Psoas muscle (tissue), 8 donors: ENCODE measurements around the gene MRPS31. TPM values are rescaled to one million over a fixed set of nuclear protein-coding genes. Genes with fewer than 3 reads are reported as not detected.

ENCODE experiments used
- ATAC-seq, 4 donors: fragments of 200-7000 bp; cut with Tn5 transposase; one replicate each; pipeline ENCODE4 v1.9.1; 2020; ENCODE audit warnings: moderate library complexity in 3 of 4, mild to moderate bottlenecking in 2 of 4
- DNase-seq, 2 donors: peaks; one replicate each; pipeline ENCODE4 v3.0.0-alpha.2; 2020
- H3K27ac ChIP-seq: fragments of 200-600 bp; one replicate; pipeline ENCODE4 v1.8.0; 2022
- H3K27me3 ChIP-seq, 3 donors: fragments of 200-600 bp in 1 of 3; one replicate each; pipeline versions ENCODE4 v1.6.1 to v1.8.0; 2013 to 2022; ENCODE audit warnings: low read length in 2 of 3, mild to moderate bottlenecking in 2 of 3, moderate library complexity in 1 of 3; ENCODE audit not compliant: insufficient read depth in 3 of 3
- H3K36me3 ChIP-seq, 2 donors: fragments of 200-600 bp in 1 of 2; one replicate each; pipeline versions ENCODE4 v1.6.1 to v1.8.0; 2013 to 2022; ENCODE audit warnings: low read depth in 1 of 2, mild to moderate bottlenecking in 1 of 2, moderate library complexity in 1 of 2; ENCODE audit not compliant: insufficient read depth in 1 of 2
- H3K4me1 ChIP-seq: fragments of 200-600 bp; one replicate; pipeline ENCODE4 v1.8.0; 2022
- H3K4me3 ChIP-seq: fragments of 200-600 bp; one replicate; pipeline ENCODE4 v1.8.0; 2022; ENCODE audit warnings: mild to moderate bottlenecking
- H3K9me3 ChIP-seq: fragments of 200-600 bp; one replicate; pipeline ENCODE4 v1.8.0; 2022
- WGBS, 3 donors: extraction: QIAGEN DNeasy Blood & Tissue Kit; methylation state at CpG; one replicate each; pipeline versions ENCODE4 v1.1.6 to v1.1.7; 2013; 5-methylcytosine and 5-hydroxymethylcytosine counted together
- intact Hi-C, 2 donors: fragments of 100-400 bp; cut with DNase I; formaldehyde crosslinking; loops; one replicate each; pipeline versions ENCODE4 v1.11.0 to v1.14.2; 2022
- polyA plus RNA-seq, 3 donors: library from polyadenylated mRNA; stranded (reverse); fragments of 200-250 nt; gene quantifications; one replicate each; pipeline ENCODE4 v1.2.3, GENCODE V29; 2013
- total RNA-seq, 4 donors: library from RNA; stranded (reverse); fragmentation: NEBNext Ultra II Directional in 2 of 4; extraction: Animal tissue kit (Norgen Biotek cat#: 25700) in 2 of 4; gene quantifications; one replicate each; pipeline versions ENCODE4 v1.2.1 to v1.2.4, GENCODE V29; 2021 to 2023
- TF ChIP-seq, protein P1 (sequence below): fragments of 200-600 bp; IDR thresholded peaks from one replicate; pipeline ENCODE4 v1.8.0; 2022; ENCODE audit warnings: antibody characterized with exemption
- donor health status: healthy with polysubstance abuse.
- donor health status: DM: no; HTN: no; CAD: no; lungs with moderate emphysema.
- donor health status: Bipolar disorder and iron deficiency.
- donor health status: healthy.
- donor health status: DM: yes; HTN: yes; CAD: no.
- donor health status: DM: no; HTN: no; CAD: no.
- donor health status: DM: no; HTN: no; CAD: no.
- donor health status: DM: yes; HTN: yes; CAD: no.

The MRPS31 gene
- total and polyA plus RNA-seq, 7 donors = 23.3 to 36.6 (median 26.8) TPM

DNA sequence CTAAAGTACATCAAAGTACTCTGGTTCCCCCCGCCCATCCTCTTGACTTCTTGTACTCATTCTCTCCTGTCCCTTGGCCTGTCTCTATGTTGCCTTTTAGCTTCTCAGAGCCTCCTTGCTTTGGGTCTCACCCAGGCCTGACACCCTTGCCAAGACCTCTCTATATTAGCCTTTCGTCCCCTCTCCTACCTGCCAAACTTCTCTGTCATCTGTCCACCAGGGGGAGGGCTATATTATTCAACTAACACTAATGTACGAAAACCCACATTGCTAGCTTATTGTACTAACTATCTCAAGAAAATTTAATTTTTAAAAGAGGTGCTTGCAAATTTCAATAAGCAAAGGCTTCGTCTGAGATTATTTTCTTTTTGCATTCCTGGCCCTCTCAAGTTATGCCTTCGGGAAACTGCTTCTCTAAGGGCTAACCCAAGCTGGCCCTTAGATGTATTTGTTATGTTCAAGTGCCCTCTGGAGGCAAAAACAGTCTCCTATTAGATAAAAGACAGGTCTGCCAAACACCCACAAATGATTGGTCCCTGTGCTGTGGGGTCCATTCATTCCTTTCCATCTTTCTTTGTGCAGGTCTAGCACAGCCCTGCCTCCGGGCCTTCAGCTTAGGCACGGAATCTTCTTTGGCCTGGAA is 6.3 kb upstream of the MRPS31 start:
- Histone ChIP-seq H3K9me3 (no peaks in the 10 kb centered on the region), H3K4me3 (peak overlapping the region; percentile 57), H3K36me3 (no peaks in the 10 kb centered on the region), H3K4me1 (no peaks in the 10 kb centered on the region), H3K27me3 (no peaks in the 10 kb centered on the region), H3K27ac (no peak overlapping the region)
- TF ChIP-seq, protein P1, sequence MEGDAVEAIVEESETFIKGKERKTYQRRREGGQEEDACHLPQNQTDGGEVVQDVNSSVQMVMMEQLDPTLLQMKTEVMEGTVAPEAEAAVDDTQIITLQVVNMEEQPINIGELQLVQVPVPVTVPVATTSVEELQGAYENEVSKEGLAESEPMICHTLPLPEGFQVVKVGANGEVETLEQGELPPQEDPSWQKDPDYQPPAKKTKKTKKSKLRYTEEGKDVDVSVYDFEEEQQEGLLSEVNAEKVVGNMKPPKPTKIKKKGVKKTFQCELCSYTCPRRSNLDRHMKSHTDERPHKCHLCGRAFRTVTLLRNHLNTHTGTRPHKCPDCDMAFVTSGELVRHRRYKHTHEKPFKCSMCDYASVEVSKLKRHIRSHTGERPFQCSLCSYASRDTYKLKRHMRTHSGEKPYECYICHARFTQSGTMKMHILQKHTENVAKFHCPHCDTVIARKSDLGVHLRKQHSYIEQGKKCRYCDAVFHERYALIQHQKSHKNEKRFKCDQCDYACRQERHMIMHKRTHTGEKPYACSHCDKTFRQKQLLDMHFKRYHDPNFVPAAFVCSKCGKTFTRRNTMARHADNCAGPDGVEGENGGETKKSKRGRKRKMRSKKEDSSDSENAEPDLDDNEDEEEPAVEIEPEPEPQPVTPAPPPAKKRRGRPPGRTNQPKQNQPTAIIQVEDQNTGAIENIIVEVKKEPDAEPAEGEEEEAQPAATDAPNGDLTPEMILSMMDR = peak; percentile 69
- DNase-seq (no peak), ATAC-seq (peak; percentile 83 to 97 (median 88))
- intact Hi-C loops = loop anchor here in 1 of 2 donors (2.0 to 10.0 kb wide), 3 partner anchors 288 to 1094 kb away; partner anchors contain the start of gene WBP4
- 14 to 20% (median 18%) methylated on average over 7 of the region's 7 CpGs for WGBS, 3 donors

DNA sequence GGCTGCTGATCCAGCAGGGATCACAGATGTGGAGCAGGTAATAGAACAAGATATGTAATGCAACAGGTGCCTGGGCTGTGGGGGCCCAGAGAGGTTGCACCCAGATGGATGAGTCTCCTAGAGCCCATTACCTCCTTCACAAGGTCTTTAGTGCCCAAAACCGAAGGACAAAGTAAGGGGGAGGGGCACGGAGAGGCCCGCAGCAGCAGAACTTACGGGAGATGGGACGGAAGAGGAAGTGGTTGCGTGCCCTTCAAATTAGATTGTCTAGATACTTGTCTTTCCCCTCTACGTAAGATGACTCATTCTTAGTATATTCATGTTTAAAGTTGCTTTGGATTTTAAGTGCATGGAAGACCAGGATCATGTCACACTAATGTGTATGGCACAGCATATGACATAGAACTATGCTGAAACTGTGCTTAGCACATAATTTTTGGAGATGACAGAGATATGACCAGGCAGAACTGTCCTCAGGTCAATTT is 5.7 kb upstream of the MRPS31 start:
- WGBS, 3 donors = 56 to 67% (median 63%) methylated on average over 7 of the region's 7 CpGs
- ATAC-seq = peak; percentile 6 to 18 (median 12)

GRCh38 chr13:40776232-40776631 is 5.2 kb upstream of the MRPS31 start:
- no peak for ATAC-seq
- intact Hi-C loops = loop anchor here in 1 of 2 donors (2.0 to 10.0 kb wide), 3 partner anchors 289 to 1093 kb away; partner anchors contain the start of gene WBP4
- 80 to 88% (median 84%) methylated on average over 7 of the region's 7 CpGs for WGBS, 3 donors
- Histone ChIP-seq H3K4me1 (no peaks in the 10 kb centered on the region), H3K4me3 (no peak overlapping the region), H3K9me3 (no peaks in the 10 kb centered on the region), H3K27me3 (no peaks in the 10 kb centered on the region), H3K36me3 (no peaks in the 10 kb centered on the region), H3K27ac (no peak overlapping the region)
- no peak for DNase-seq
- TF ChIP-seq, protein P1 = no peak

More for the DNA sequence above, 5.7 kb upstream of the MRPS31 start:
- Histone ChIP-seq H3K9me3 (no peaks in the 10 kb centered on the region), H3K4me1 (no peaks in the 10 kb centered on the region), H3K4me3 (no peak overlapping the region), H3K36me3 (no peaks in the 10 kb centered on the region), H3K27ac (no peak overlapping the region), H3K27me3 (no peaks in the 10 kb centered on the region)
- TF ChIP-seq, protein P1 = no peak
- intact Hi-C loops = loop anchor here in 1 of 2 donors (2.0 to 10.0 kb wide), 3 partner anchors 288 to 1094 kb away; partner anchors contain the start of gene WBP4
- no peak for DNase-seq

DNA sequence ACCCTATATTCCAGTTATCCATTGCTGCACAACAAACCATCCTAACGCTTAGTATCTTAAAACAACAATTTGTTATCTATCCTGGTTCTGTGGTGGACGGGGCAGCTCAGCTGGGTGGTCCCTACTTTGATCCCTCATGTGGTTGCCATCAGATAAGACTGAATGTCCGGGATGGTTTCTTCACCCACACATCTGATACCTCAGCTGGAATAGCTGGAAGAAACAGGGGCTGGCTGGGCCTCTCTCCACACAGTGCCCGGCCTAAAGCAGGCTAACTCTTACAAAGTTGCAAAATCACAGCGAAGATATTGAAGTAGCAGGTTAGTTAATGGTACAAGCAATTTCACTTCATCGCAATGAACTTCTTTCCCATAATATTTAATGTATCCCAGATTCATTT is 3.7 kb upstream of the MRPS31 start:
- H3K4me1 ChIP-seq = peaks cover 7% of the 10 kb centered on the region
- TF ChIP-seq, protein P1 = no peak
- H3K36me3 ChIP-seq = no peaks in the 10 kb centered on the region
- WGBS, 3 donors = 76 to 87% (median 81%) methylated on average over 6 of the region's 6 CpGs
- H3K4me3 ChIP-seq = no peak overlapping the region
- intact Hi-C loops = loop anchor here in 1 of 2 donors (5.0 to 10.0 kb wide), 2 partner anchors 290 to 832 kb away; partner anchors contain the start of gene WBP4
- H3K9me3 ChIP-seq = no peaks in the 10 kb centered on the region
- no peak overlapping the region for H3K27ac ChIP-seq
- no peaks in the 10 kb centered on the region for H3K27me3 ChIP-seq
- DNase-seq (no peak), ATAC-seq (no peak)
